ENCODE data around the gene OR1K1.

GRCh38 chr9:122812736-122813135, 12.8 kb downstream of the OR1K1 start:
- TF ChIP-seq CTCF (IDR thresholded peaks at IDR 0.05; ENCODE audit: low read depth, low read length, poor library complexity, severe bottlenecking) = no peak
- no peak for TF ChIP-seq EZH2phosphoT487 (IDR thresholded peaks at IDR 0.05; ENCODE audit: borderline replicate concordance, low read length)
